Measurements from ENCODE around the gene NUP43.
"Not testable (repeated sequence)": the region's sequence is repeated elsewhere in the genome, so short reads cannot be mapped to it uniquely, and the experiment has no call there.

Gene NUP43

DNA sequence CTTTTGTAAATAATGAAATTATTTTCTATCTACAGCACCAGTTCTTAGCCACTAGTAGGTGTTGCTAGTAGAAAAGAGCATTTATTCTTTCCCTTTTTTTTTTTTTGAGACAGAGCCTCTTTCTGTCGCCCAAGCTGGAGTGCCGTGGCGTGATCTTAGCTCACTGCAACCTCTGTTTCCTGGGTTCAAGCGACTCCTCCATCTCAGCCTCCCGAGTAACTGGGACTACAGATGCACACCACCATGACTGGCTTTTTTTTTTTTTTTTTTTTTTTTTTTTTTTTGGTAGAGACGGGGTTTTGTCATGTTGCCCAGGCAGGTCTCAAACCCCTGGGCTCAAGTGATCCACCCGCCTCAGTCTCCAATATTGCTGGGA, 9.9 kb upstream of the NUP43 start:
- in situ Hi-C loops (cut with MboI; ENCODE audit: low sequenced_read_pairs, unreplicated experiment): no loop called here
- TF ChIP-seq, protein P1, sequence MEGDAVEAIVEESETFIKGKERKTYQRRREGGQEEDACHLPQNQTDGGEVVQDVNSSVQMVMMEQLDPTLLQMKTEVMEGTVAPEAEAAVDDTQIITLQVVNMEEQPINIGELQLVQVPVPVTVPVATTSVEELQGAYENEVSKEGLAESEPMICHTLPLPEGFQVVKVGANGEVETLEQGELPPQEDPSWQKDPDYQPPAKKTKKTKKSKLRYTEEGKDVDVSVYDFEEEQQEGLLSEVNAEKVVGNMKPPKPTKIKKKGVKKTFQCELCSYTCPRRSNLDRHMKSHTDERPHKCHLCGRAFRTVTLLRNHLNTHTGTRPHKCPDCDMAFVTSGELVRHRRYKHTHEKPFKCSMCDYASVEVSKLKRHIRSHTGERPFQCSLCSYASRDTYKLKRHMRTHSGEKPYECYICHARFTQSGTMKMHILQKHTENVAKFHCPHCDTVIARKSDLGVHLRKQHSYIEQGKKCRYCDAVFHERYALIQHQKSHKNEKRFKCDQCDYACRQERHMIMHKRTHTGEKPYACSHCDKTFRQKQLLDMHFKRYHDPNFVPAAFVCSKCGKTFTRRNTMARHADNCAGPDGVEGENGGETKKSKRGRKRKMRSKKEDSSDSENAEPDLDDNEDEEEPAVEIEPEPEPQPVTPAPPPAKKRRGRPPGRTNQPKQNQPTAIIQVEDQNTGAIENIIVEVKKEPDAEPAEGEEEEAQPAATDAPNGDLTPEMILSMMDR (IDR thresholded peaks at IDR 0.05; ENCODE audit: borderline replicate concordance, control extremely low read depth, extremely low read depth, insufficient read depth, missing control alignments): no peak
- no peak for DNase-seq (ENCODE audit: low spot score)

DNA sequence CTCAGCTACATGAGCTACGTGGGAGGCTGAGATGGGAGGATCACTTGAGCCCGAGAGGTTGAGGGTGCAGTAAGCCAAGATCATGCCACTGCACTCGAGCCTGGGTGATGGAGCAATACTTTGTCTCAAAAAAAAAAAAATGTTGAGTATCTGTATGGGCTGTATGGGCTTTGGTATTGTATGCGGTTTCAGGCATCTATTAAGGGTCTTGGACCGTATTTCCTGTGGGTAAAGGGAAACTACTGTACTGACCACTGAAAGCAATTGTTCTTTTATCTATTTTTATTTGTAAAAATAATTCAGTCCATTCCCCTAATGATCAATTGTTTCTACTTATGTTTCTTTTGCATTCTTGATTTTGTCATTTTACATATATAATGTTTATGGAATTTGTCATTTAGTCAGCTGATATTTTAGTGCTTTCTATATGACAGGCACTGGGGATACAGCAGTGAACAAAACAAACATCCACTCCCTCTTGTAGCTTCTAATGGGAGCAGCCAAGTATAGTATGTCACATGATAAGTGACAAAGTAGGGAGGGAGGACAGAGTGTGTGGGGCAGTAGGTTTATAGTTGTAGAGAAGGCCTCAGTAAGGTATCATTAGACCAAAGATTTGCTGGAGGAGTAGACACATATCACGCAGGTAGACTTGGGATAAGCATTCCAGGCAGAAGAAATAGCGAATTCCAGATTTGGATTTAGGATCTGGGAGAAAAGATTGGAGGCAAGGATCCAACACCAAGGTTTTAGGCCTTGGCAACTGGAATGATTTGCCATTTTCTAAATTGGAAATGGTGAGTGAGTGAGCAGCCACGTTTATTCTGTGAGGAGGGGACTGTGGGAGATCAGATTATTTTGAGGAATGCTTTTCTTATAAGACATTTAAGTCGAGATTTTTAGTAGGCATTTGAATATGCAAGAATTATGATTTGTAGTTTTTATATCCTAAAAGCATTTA, 9.3 kb upstream of the NUP43 start:
- no peak for DNase-seq (ENCODE audit: low spot score)
- in situ Hi-C loops (cut with MboI; ENCODE audit: low sequenced_read_pairs, unreplicated experiment): no loop called here
- TF ChIP-seq, protein P1 (IDR thresholded peaks at IDR 0.05; ENCODE audit: borderline replicate concordance, control extremely low read depth, extremely low read depth, insufficient read depth, missing control alignments): no peak

DNA sequence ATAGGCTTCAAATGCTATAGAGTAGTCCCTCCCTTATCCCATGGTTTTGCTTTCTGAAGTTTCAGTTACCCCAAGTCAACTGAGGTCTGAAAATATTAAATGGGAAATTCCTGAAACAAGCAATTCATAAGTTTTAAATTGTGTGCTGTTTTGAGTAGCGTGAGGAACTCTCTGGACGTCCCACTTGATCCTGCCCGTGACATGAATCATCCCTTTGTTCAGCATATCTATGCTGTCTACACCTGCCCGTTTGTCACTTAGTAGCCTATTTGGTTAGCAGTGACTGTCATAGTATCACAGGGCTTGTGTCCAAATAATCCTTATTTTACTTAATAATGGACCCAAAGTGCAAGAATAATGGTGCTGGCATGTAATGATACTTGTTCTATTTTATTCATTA, 8.2 kb upstream of the NUP43 start:
- in situ Hi-C loops (cut with MboI; ENCODE audit: low sequenced_read_pairs, unreplicated experiment): no loop called here
- TF ChIP-seq, protein P1 (IDR thresholded peaks at IDR 0.05; ENCODE audit: borderline replicate concordance, control extremely low read depth, extremely low read depth, insufficient read depth, missing control alignments): no peak
- no peak for DNase-seq (ENCODE audit: low spot score)

DNA sequence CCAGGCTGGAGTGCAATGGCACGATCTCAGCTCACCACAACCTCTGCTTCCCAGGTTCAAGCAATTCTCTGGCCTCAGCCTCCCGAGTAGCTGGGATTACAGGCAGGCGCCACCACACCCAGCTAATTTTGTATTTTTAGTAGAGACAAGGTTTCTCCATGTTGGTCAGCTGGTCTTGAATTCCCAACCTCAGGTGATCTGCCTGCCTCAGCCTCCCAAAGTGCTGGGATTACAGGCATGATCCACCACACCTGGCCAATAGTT, 7.0 kb upstream of the NUP43 start:
- DNase-seq (ENCODE audit: low spot score); in situ Hi-C loops (cut with MboI; ENCODE audit: low sequenced_read_pairs, unreplicated experiment): not testable (repeated sequence)

DNA sequence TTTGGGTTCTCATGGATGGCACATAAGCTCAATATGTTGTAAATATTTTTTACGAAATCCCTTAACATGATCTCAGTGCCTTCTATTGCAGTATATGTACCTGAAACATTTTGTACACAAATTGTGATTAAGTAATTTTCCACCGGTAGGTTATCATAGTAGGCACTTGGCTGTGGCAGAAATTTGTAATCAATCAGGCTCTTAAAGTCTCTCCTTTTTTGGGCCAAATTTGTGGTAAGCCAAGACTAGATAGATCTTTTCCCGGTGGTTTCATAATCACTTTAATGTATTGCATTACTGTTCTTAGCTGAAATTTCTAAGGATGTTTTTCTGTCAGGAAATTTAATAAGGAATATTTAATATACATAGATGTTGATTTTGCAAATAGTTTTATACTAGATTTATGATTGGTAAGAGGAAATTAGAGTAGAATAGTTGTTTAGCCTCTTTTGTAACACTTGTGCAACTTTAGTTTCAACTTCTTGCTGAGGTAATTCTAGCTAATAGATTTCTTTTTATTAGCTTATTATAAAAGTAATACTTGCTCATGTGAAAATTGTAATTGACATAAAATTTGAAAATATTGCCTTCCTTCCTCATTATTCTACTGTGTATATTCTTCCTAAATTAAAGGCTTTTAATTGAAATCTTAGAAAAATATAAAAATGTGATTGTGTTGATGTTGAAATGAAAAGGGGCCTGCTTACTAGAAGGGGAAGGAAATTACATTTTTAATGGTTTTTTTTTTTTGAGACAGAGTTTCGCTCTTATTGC, 6.5 kb upstream of the NUP43 start:
- DNase-seq (ENCODE audit: low spot score): no peak
- in situ Hi-C loops (cut with MboI; ENCODE audit: low sequenced_read_pairs, unreplicated experiment): no loop called here
- TF ChIP-seq, protein P1 (IDR thresholded peaks at IDR 0.05; ENCODE audit: borderline replicate concordance, control extremely low read depth, extremely low read depth, insufficient read depth, missing control alignments): no peak

DNA sequence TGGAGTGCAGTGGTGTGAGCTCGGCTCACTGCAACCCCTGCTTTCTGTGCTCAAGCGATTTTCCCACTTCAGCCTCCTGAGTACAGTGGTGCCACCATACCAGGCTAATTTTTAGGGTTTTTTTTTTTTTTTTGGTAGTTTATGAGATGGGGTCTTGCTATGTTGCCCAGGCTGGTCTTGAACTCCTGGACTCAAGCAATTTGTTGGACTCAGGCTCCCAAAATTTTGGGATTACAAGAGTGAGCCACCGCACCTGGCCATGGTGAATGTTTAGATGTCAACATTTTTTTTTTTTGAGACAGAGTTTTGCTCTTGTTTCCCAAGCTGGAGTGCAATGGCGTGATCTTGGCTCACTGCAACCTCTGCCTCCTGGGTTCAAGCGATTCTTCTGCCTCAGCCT, 5.6 kb upstream of the NUP43 start:
- in situ Hi-C loops (cut with MboI; ENCODE audit: low sequenced_read_pairs, unreplicated experiment); DNase-seq (ENCODE audit: low spot score): not testable (repeated sequence)

DNA sequence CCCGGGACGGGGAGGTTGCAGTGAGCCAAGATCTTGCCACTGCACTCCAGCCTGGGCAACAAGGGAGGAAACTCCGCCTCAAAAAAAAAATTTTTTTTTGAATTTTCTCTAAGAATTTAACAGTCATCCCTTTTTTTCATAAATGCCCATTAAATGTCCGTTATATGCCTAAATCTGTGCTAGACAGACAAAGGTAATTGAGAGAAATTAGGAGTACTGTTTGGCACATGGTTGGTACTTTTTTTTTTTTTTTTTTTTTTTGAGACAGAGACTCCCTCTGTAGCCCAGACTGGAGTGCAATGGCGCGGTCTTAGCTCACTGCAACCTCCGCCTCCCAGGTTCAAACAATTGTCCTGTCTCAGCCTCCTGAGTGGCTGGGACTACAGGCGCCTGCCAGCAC, 4.9 kb upstream of the NUP43 start:
- no peak for DNase-seq (ENCODE audit: low spot score)
- TF ChIP-seq, protein P1 (IDR thresholded peaks at IDR 0.05; ENCODE audit: borderline replicate concordance, control extremely low read depth, extremely low read depth, insufficient read depth, missing control alignments): no peak
- in situ Hi-C loops (cut with MboI; ENCODE audit: low sequenced_read_pairs, unreplicated experiment): no loop called here
